T-helper 1 cell treated with Interleukin-12 subunit alpha and Interleukin-12 subunit beta and Interleukin-4 antibody, amounts not matched to agents 30 ng/mL and 1 ng/mL, for 36 hours (primary cell): ENCODE results near the gene ADGRF3. TPM values are rescaled to one million over a fixed set of nuclear protein-coding genes. Genes with fewer than 3 reads are reported as not detected.
"Not testable (repeated sequence)": the region's sequence is repeated elsewhere in the genome, so short reads cannot be mapped to it uniquely, and the experiment has no call there.

ENCODE experiments used
- intact Hi-C: fragments of 100-400 bp; cut with micrococcal nuclease; formaldehyde crosslinking; loops from one replicate; pipeline ENCODE4 v1.15.1; 2024
- total RNA-seq: library from RNA; stranded (reverse); gene quantifications from 2 replicates; pipeline ENCODE4 v1.2.3, GENCODE V29; 2022

Gene ADGRF3
- 2.8 and 3.9 TPM in 2 replicates for total RNA-seq

DNA sequence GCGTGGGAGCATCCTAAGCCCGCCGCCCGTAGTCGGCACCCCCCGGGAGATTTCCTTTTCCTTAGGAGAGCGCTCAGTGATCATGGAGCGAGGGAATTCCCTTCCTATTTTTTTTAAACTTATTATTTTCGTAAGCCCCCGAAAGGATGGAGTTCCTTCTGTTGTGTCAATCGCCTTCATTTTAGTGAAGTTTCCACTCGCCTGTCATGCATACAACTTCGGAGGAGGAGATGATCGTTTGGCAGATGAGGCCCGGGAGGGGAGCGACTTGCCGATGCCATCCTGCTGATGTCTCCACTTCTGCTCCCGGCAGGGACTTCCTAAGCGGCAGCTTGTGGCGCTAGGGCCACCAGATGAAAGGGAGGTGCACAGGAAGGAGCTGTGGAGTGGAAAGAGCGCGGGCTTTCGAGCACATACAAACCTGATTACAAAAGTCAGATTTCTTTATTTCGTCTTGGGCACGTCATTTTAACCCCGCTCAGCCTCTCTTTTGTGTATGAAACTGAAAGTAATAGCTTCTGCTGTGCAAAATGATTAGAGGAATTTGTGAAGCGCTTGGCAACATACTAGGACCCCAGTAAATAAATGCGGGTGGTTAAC lies at the start of gene ADGRF3:
TSS of gene ADGRF3 (minus strand) at position 336 of the 600 bp plus-strand sequence. CDS start 555 bp downstream, outside the sequence.
- intact Hi-C loops, result loop anchor here (1.0 to 10.0 kb wide), 15 partner anchors 30 to 1374 kb away; partner anchors contain the start of genes ASXL2, DNAJC27, DTNB and OST4

DNA sequence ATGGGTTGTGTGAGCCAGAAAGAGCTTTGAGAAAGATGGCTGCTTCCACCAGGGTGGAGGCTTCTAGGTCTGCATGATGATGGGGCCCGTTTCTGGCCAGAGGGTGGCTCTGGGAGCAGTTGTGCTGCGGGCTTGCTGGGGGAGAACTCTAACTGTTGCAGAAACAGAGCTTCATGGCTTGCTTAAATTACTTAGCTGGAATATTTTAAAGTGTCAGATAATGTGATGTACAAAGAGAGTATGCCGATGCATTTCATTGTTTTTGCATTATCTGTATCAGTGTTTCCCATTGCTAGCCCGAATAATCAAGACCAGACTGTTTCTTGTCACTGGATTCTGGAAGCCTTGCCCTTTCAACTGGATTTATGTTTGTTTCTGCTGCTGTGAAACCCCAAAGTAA lies 48.8 kb upstream of the ADGRF3 start:
- intact Hi-C loops, result loop anchor here (5.0 kb wide), 1 partner anchor 48 kb away; the partner anchor contains the start of genes ADGRF3 and SELENOI

DNA sequence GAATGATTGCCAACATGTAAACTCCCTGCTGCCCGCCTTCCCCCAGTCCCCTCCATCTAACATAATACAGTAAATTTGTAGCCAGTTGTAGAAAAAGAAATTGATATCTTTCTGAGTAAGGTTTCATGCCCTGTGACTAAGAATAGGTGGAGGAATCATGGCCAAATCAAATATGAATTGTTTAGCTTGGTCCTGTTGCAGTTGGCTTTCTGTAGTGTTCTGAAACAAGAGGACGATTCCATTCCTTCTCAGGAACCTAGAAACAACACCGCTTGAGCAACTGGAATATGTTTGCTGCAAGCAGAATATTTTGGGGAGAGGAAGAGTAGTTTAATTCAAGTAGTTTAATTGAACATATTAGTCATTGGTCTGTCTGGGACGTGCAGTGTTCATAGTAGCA lies 48.1 kb upstream of the ADGRF3 start:
- intact Hi-C loops, result loop anchor here (5.0 kb wide), 1 partner anchor 47 kb away; the partner anchor contains the start of genes ADGRF3 and SELENOI

DNA sequence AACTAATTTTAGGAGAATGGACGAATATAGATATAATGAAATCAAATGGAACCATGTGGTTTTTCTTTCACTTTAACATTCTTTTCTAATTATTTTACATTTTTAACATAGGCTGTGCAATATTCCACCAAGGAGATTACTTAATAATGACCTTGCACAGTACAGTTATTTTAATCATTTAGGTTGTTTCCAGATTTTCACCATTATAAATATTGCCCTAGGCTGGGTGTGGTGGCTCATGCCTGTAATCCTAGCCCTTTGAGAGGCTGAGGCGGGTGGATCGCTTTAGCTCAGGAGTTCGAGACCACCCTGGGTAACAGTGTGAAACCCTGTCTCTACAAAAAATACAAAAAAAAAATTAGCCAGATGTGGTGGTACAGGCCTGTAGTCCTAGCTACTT lies 40.6 kb upstream of the ADGRF3 start:
- intact Hi-C loops, result no loop called here

DNA sequence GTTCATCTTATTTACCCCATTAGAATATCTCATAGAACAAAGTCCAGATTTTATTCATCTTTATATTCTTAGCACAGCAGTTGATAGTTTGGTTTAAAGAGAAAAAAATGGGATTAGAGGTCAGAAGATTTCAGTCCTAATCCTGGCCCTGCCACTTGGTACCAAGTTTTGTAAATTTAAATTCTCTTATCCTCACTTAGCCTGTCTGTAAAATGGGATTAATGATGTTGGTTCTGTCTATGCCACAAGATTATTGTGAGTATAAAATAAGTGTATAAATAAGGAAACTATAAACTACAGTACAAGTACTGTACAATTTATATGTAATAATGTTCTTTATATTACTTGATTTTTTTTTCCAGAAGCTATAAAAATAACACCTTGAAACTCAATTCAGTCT lies 38.0 kb upstream of the ADGRF3 start:
- intact Hi-C loops, result no loop called here

DNA sequence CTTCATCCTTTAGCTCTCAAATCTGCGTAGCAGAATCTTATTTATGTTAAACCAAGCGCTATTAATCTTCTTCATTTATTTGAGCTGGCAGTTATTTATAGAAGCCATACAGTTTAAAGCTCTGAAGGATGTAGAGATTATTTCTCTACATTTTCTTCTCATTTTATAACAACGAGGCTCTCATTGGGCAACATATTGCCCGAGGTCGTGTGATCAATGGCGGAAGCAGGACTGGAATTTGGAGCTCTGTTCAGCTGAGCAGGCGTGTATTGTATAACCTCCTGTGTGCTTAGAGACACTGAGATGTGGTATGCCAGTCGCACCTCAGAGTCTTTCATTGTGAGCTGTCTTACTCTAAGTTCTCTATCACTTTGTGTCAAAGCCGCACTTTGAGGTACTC lies 37.6 kb upstream of the ADGRF3 start:
- intact Hi-C loops, result no loop called here

DNA sequence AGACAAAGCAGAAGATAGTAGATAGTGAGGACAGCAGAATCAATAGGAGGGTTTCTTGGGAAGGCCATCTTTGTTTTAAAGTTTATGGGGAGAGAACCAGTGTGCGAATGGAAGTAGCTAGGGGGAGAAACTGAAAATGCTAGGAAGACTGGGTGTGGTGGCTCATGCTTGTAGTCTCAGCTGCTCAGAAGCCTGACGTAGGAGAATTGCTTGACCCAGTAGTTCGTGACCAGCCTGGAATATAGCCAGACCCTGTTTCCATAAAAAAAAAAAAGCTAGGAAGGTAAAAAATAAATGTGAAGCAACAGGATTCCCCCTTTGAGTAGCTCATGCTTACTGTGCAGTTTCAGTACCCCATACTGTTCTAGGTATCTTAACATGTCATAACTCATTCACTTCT lies 36.0 kb upstream of the ADGRF3 start:
- intact Hi-C loops, result no loop called here

DNA sequence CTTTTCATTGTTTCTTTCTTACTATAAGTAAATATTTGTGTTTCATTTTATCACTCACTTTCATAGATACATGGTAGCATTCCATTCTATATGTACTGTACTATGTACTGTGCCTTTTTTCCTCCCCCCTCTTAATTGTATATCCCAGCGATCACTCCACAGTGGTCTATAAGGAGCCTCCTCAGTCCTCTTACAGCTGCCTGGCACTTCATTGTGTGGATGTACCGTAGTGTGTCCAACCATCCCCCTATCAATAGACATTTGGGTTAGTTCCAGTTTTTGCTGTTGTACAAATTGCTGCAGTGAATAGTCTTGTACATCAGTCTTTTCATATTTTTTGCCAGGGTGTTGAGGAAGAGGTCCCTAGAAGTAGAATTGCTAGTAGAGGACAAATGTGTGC lies 33.7 kb upstream of the ADGRF3 start:
- intact Hi-C loops, result no loop called here

- intact Hi-C loops, result loop anchor here (2.0 kb wide), 1 partner anchor 30 kb away; the partner anchor contains the start of genes ADGRF3 and SELENOI
These were observed 30.2 kb upstream of the ADGRF3 start for GRCh38 chr2:26376799-26377198.

GRCh38 chr2:26370909-26371308 lies 24.3 kb upstream of the ADGRF3 start:
- intact Hi-C loops, result not testable (repeated sequence)

GRCh38 chr2:26369664-26370063 lies 23.1 kb upstream of the ADGRF3 start:
- intact Hi-C loops, result not testable (repeated sequence)

DNA sequence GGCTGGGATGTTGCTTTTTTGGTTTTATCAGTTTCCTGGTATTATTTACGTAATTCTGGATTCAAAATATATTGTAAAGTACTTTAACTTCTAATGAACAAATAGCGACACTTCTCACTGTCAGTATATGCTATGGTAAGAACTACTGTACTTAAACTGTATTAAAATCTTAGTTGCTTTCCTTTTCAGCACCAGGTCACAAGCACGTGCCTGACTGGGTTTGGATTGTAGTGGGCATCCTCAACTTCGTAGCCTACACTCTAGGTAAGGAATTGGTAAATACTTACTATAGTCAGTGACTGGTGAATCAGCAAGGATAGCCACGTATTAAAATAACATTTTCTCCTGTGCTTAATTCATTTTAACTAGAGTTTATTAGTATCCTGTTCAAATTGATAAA lies 20.4 kb upstream of the ADGRF3 start:
- intact Hi-C loops, result no loop called here

GRCh38 chr2:26364669-26365068 lies 18.1 kb upstream of the ADGRF3 start:
- intact Hi-C loops, result no loop called here

GRCh38 chr2:26363958-26364357 lies 17.4 kb upstream of the ADGRF3 start:
- intact Hi-C loops, result no loop called here

DNA sequence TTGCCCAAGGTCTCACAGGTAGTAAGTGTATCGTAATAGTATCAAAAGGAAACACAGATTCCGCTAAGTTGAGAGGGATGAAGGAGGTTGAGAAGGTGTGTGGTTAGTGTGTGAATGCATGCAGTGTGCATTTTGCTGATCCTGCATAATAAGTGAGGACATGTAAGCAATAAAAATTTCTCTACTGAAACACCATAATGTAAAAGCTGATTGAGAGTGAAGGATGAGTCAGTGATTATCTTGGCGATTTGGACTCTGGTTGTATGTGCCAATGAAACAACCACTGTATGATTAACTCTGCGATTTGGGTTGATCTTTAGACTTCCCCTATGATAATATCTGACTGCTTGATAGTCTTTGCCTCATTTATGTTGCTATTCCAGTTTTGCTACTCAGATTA lies 16.7 kb upstream of the ADGRF3 start:
- intact Hi-C loops, result no loop called here

- intact Hi-C loops, result no loop called here
These were observed 13.4 kb upstream of the ADGRF3 start for GRCh38 chr2:26359886-26360473.

- intact Hi-C loops, result no loop called here
These were observed 10.2 kb upstream of the ADGRF3 start for GRCh38 chr2:26356771-26357170.

DNA sequence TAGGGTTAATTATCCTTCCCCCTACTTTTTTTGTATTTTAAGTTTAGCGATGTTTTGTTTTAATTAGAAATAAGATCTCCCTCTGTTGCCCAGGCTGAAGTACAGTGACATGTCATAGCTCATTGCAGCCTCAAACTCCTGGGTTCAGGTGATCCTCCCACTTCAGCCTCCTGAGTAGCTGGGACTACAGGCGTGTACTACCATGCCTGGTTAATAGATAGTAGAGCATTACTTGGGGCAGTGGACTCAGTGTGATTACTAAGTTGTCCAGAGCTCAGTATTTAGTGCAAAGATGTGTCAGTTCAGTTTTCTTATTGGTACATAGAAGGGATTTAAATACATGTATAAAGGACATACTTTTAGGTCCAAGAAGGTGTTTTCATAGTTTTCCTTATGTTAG lies 9.5 kb upstream of the ADGRF3 start:
- intact Hi-C loops, result no loop called here

DNA sequence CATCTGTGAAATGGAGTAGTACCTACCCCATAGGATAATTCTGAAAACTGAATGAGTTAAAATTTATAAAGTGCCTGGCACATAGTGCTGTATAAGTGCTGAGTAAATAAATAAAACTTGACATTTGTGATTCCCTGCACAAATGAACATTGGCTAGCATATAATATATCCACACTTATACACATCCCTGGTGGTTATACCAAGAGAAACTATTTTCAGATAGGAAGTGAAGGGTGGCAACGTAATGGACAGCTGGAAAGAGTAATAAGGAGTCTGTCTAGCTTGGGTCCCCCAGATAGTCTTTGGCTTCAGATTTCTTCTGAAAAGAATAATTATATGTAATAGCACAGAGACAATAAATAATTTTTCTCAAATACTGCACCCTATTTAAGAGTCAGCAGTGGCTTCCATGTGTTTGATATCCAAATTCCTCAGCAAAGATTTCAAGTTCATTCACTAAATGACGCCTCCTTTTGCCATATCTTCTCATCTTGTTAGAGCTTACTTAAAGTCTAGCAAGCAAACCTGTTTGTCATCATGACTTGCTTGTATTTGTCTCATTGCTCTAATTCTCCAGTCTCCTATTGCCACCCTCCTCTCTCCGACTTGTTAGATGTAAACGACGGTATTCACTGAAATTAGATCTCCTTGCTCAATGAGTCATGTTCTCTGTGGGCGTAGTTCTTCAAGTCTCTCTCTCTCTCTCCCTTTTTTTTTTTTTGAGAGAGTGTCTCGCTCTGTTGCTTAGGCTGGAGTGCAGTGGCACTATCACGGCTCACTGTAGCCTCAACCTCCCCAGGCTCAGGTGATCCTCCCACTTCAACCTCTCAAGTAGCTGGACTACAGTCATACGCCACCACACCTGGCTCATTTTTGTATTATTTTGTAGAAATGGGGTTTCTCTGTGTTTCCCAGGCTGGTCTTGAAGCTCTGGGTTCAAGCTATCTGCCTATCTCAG lies 8.7 kb upstream of the ADGRF3 start:
- intact Hi-C loops, result no loop called here

GRCh38 chr2:26354469-26354868 lies 7.9 kb upstream of the ADGRF3 start:
- intact Hi-C loops, result not testable (repeated sequence)

DNA sequence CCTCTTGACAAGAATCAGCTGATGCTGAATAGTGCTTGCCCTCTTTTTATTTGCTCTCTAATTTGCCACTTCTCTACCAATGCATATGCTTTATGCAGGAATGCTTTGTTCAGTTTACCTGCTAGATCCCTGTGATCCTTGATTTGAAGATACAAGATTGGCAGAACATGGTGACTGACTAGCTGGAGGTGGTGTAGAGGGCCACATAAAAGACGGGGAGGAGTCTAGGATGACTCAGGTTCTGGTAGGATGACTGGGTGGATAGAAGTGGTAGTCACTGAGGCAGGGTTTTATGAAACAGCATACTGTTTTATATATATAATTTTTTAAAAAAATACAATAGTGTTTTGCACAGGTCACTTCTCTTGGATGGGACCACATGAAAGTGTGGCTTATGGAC lies 6.3 kb upstream of the ADGRF3 start:
- intact Hi-C loops, result no loop called here
